Naive B cell (primary cell): Measurements from ENCODE around the gene ZNF532. TPM values are rescaled to one million over a fixed set of nuclear protein-coding genes. Genes with fewer than 3 reads are reported as not detected.
A peak's percentile ranks its signal among the peaks of the same experiment; 100 is the strongest.

Experiments
- ATAC-seq, 2 donors: fragments of 150-1000 bp; cut with Tn5 transposase; 2 replicates each; pipeline ENCODE4 v1.10.0; 2021; ENCODE audit warnings: low read depth in 2 of 2, mild to moderate bottlenecking in 2 of 2, moderate library complexity in 2 of 2
- DNase-seq: peaks from one replicate; pipeline ENCODE4 v3.0.0; 2022
- H3K27ac Mint-ChIP-seq, 6 donors: one replicate each; pipeline ENCODE4 v1.8.0; 2020 to 2022; ENCODE audit warnings: mild to moderate bottlenecking in 6 of 6, mixed read lengths in 6 of 6, moderate library complexity in 5 of 6, inconsistent platforms in 2 of 6
- H3K27me3 Mint-ChIP-seq, 3 donors: one replicate each; pipeline ENCODE4 v1.8.0; 2021 to 2022; ENCODE audit warnings: mixed read lengths in 3 of 3, mild to moderate bottlenecking in 1 of 3
- H3K36me3 Mint-ChIP-seq, 2 donors: one replicate each; pipeline ENCODE4 v1.8.0; 2020 to 2022; ENCODE audit warnings: mixed read lengths in 2 of 2, inconsistent platforms in 1 of 2, mild to moderate bottlenecking in 1 of 2
- H3K4me1 Mint-ChIP-seq, 3 donors: one replicate each; pipeline ENCODE4 v1.8.0; 2020 to 2022; ENCODE audit warnings: mixed read lengths in 3 of 3, inconsistent platforms in 1 of 3, mild to moderate bottlenecking in 1 of 3, moderate library complexity in 1 of 3
- H3K4me3 Mint-ChIP-seq, 8 donors: one replicate each; pipeline ENCODE4 v1.8.0; 2020 to 2022; ENCODE audit warnings: mild to moderate bottlenecking in 8 of 8, mixed read lengths in 8 of 8, moderate library complexity in 8 of 8, inconsistent platforms in 2 of 8
- H3K9me3 Mint-ChIP-seq, 7 donors: one replicate each; pipeline ENCODE4 v1.8.0; 2020 to 2022; ENCODE audit warnings: mixed read lengths in 7 of 7, mild to moderate bottlenecking in 5 of 7, inconsistent platforms in 2 of 7, moderate library complexity in 1 of 7
- polyA plus RNA-seq, 6 donors: library from polyadenylated mRNA; unstranded; fragments of 300-500 nt; fragmentation: Illumina TruSeq; gene quantifications; one replicate each; pipeline ENCODE4 v1.2.3, GENCODE V29; 2021; ENCODE audit warnings: low read depth in 6 of 6

The ZNF532 gene
- polyA plus RNA-seq, 6 donors from 2014 or later = 4.5 to 13.4 (median 8.9) TPM

GRCh38 chr18:58966005-58966677, 101.5 kb downstream of the ZNF532 start:
- peaks cover 69 to 90% (median 71%) of the 10 kb centered on the region in 3 donors for H3K4me1 Mint-ChIP-seq
- H3K27ac Mint-ChIP-seq = peak overlapping the region; percentile 96 to 100 (median 99)
- H3K27me3 Mint-ChIP-seq = no peaks in the 10 kb centered on the region
- ATAC-seq = peak; percentile 53 to 62
- H3K36me3 Mint-ChIP-seq = peaks cover 18 to 21% of the 10 kb centered on the region in 2 donors
- DNase-seq = peak; percentile 63
- H3K4me3 Mint-ChIP-seq = peak overlapping the region; percentile 62 to 92 (median 87)
- H3K9me3 Mint-ChIP-seq = peaks cover 0 to 4% (median 0%) of the 10 kb centered on the region in 7 donors

DNA sequence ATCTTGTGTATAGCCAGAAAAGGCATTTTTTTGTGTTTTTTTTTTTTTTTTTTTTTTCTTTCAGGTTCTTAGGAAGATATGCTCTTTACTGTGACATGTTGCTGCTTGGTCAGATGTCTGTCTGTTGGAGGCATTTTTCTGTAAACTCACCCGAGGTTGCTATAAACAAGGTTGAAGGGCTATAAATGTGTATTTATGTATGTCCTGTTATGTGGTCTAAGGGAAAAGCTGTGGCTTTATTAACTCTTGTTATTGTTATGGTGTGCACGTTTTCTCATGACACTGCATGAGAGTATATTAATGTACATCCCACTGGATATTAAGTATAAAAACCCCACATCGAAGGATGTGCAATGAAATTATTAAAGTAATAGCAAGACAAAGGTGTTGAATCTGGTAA, 102.0 kb downstream of the ZNF532 start:
- Mint-ChIP-seq H3K27ac (peak overlapping the region; percentile 96 to 100 (median 99)), H3K27me3 (no peaks in the 10 kb centered on the region), H3K9me3 (peaks cover 0 to 4% (median 0%) of the 10 kb centered on the region in 7 donors), H3K36me3 (peaks cover 18 to 26% of the 10 kb centered on the region in 2 donors), H3K4me3 (peak overlapping the region; percentile 61 to 90 (median 82)), H3K4me1 (peaks cover 69 to 90% (median 71%) of the 10 kb centered on the region in 3 donors)
- DNase-seq = no peak
- ATAC-seq = peak; percentile 24 to 25

- H3K4me1 Mint-ChIP-seq = peaks cover 72 to 92% (median 80%) of the 10 kb centered on the region in 3 donors
- peaks cover 0 to 4% (median 0%) of the 10 kb centered on the region in 7 donors for H3K9me3 Mint-ChIP-seq
- peak overlapping the region in 6 of 8 donors; percentile 60 to 89 (median 74) for H3K4me3 Mint-ChIP-seq
- no peaks in the 10 kb centered on the region for H3K27me3 Mint-ChIP-seq
- H3K27ac Mint-ChIP-seq = peak overlapping the region; percentile 96 to 100 (median 99)
- H3K36me3 Mint-ChIP-seq = peaks cover 18 to 26% of the 10 kb centered on the region in 2 donors
- DNase-seq (no peak), ATAC-seq (no peak)
Measured at GRCh38 chr18:58967751-58968254, 103.1 kb downstream of the ZNF532 start.

DNA sequence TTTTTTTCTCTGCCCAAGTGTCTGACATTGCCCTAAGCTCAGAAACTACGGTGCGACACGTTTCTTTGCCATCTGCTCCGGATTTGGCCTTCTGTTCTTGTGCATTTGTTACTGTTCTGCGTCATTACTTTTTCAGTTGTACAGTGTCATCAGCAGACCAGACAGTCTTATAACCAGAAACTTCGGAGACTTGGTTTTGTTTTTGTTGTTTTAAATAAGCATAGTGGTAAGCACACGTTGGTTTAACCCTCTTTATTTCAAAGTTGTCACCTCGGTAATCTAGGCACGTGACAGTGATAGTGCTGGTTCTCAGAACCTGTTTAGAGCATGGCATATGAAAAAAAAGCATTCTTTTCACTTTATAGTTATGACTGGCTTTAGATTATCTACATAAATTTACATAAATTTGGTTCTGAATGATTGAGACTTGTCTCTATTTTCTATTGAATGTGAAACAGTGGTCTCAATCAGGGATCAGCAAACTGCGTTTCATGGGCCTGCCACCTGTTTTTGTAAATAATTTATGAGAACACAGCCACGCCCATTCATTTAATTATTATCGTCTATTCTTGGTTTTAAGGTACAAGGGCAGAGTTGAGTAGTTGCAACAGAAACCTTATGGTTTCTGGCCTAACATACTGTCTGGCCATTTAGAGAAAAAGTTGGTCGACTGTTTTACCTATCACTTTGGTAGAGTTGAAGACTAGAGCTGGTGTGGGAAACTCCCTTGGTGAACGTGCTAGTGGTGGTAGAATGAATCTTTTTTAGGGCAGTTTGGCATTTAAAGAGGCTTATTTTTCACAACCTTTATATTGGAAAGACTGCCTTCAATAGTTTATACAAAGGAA, 106.5 kb downstream of the ZNF532 start:
- Mint-ChIP-seq H3K4me1 (peaks cover 56 to 88% (median 72%) of the 10 kb centered on the region in 3 donors), H3K36me3 (peaks cover 25 to 31% of the 10 kb centered on the region in 2 donors), H3K27me3 (no peaks in the 10 kb centered on the region), H3K9me3 (peaks cover 0 to 4% (median 0%) of the 10 kb centered on the region in 7 donors), H3K4me3 (peak overlapping the region in 5 of 8 donors; percentile 1 to 77 (median 33)), H3K27ac (peak overlapping the region; percentile 57 to 100 (median 88))
- DNase-seq (no peak), ATAC-seq (peak; percentile 39 to 56)

DNA sequence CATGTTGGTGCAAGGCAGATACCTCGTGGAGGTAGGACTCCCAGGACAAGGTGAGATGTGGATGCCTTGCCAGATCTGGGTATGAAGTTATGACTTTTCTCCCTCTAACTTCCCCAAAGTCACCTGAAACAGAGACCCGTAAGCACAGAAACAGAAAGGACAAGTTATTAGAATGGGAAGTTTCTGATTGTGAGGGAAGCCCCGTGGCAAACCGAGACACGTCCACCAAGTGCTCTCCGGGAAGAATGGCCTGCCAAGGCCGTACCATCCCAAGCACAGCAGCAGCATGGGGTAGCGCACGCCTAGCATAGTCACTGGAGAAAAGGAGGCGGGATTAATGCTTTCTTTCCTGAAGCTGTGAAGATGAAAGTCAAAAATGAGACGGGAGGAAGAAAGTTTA, 110.6 kb downstream of the ZNF532 start:
- H3K4me3 Mint-ChIP-seq = peak overlapping the region; percentile 71 to 95 (median 91)

GRCh38 chr18:58975781-58976180, 111.1 kb downstream of the ZNF532 start:
- ATAC-seq (peak in 1 of 2 donors; percentile 12), DNase-seq (no peak)
- Mint-ChIP-seq H3K4me3 (peak overlapping the region; percentile 71 to 95 (median 91)), H3K36me3 (peaks cover 24 to 28% of the 10 kb centered on the region in 2 donors), H3K27me3 (no peaks in the 10 kb centered on the region), H3K27ac (peak overlapping the region; percentile 79 to 98 (median 95)), H3K9me3 (no peaks in the 10 kb centered on the region), H3K4me1 (peaks cover 26 to 53% (median 41%) of the 10 kb centered on the region in 3 donors)

More for the DNA sequence above, 110.6 kb downstream of the ZNF532 start:
- no peak for DNase-seq
- Mint-ChIP-seq H3K9me3 (no peaks in the 10 kb centered on the region), H3K36me3 (peaks cover 24 to 27% of the 10 kb centered on the region in 2 donors), H3K27ac (peak overlapping the region; percentile 79 to 98 (median 95)), H3K27me3 (no peaks in the 10 kb centered on the region), H3K4me1 (peaks cover 26 to 57% (median 45%) of the 10 kb centered on the region in 3 donors)
- ATAC-seq = peak; percentile 39 to 64

GRCh38 chr18:58977223-58977622, 112.5 kb downstream of the ZNF532 start:
- H3K9me3 Mint-ChIP-seq = no peaks in the 10 kb centered on the region
- H3K27ac Mint-ChIP-seq = peak overlapping the region in 5 of 6 donors; percentile 36 to 92 (median 79)
- DNase-seq (no peak), ATAC-seq (no peak)
- H3K36me3 Mint-ChIP-seq = peaks cover 16 to 24% of the 10 kb centered on the region in 2 donors
- no peaks in the 10 kb centered on the region for H3K27me3 Mint-ChIP-seq
- peaks cover 16 to 39% (median 30%) of the 10 kb centered on the region in 3 donors for H3K4me1 Mint-ChIP-seq
- H3K4me3 Mint-ChIP-seq = peak overlapping the region in 1 of 8 donors; percentile 40

- ATAC-seq (no peak), DNase-seq (no peak)
- Mint-ChIP-seq H3K27ac (peak overlapping the region in 5 of 6 donors; percentile 16 to 92 (median 79)), H3K9me3 (no peaks in the 10 kb centered on the region), H3K4me1 (peaks cover 16 to 35% (median 25%) of the 10 kb centered on the region in 3 donors), H3K36me3 (peaks cover 16 to 24% of the 10 kb centered on the region in 2 donors), H3K27me3 (no peaks in the 10 kb centered on the region), H3K4me3 (no peak overlapping the region)
Measured at GRCh38 chr18:58977801-58978200, 113.1 kb downstream of the ZNF532 start.

- Mint-ChIP-seq H3K4me1 (peaks cover 16 to 30% (median 19%) of the 10 kb centered on the region in 3 donors), H3K27me3 (no peaks in the 10 kb centered on the region), H3K9me3 (no peaks in the 10 kb centered on the region), H3K4me3 (no peak overlapping the region), H3K27ac (no peak overlapping the region), H3K36me3 (peaks cover 20 to 28% of the 10 kb centered on the region in 2 donors)
- no peak for DNase-seq
- ATAC-seq = no peak
Measured at GRCh38 chr18:58978916-58979315, 114.2 kb downstream of the ZNF532 start.

DNA sequence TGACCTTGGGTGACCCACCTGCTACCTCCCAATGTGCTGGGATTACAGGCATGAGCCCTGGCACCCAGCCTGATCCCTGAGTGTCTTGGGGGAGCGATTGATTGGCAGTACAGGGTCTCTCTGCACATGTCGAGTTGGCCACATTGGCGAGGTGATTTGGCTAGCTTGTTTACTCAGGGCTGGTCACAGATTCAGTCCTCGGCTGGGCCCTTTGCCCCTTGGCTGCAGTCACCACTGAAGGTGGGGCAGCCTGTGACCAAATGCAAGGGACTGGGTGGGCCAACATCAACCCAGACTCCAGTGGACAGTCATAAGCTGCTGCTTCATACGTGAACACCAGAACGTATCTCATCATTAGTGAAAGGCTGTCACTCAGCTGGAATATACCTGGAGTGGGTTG, 114.9 kb downstream of the ZNF532 start:
- H3K4me1 Mint-ChIP-seq = peaks cover 11 to 25% (median 16%) of the 10 kb centered on the region in 3 donors
- H3K27me3 Mint-ChIP-seq = no peaks in the 10 kb centered on the region
- H3K4me3 Mint-ChIP-seq = no peak overlapping the region
- H3K27ac Mint-ChIP-seq = no peak overlapping the region
- DNase-seq (no peak), ATAC-seq (no peak)
- H3K9me3 Mint-ChIP-seq = no peaks in the 10 kb centered on the region
- H3K36me3 Mint-ChIP-seq = peaks cover 22 to 30% of the 10 kb centered on the region in 2 donors

DNA sequence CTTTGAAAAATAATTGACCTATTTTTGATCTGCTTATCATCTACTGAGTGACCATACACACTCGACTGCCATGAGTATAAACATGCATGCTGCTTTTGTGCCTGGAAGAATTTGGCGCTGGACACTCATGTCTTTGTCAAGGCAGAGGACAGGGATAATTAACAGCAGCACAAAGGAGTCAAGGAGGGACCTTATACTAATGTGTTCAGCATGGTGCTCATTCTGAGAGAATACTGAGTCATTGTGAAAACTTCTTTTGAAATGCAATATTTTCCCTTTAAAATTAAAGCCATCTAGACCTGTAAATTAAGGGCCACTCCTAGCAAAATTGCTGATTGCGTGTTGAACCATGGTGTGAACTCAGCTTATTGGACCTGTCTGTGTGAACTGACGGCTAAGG, 116.3 kb downstream of the ZNF532 start:
- DNase-seq (no peak), ATAC-seq (no peak)
- Mint-ChIP-seq H3K36me3 (peaks cover 22 to 30% of the 10 kb centered on the region in 2 donors), H3K4me3 (no peak overlapping the region), H3K27ac (no peak overlapping the region), H3K27me3 (no peaks in the 10 kb centered on the region), H3K4me1 (peaks cover 0 to 12% (median 4%) of the 10 kb centered on the region in 3 donors), H3K9me3 (no peaks in the 10 kb centered on the region)

DNA sequence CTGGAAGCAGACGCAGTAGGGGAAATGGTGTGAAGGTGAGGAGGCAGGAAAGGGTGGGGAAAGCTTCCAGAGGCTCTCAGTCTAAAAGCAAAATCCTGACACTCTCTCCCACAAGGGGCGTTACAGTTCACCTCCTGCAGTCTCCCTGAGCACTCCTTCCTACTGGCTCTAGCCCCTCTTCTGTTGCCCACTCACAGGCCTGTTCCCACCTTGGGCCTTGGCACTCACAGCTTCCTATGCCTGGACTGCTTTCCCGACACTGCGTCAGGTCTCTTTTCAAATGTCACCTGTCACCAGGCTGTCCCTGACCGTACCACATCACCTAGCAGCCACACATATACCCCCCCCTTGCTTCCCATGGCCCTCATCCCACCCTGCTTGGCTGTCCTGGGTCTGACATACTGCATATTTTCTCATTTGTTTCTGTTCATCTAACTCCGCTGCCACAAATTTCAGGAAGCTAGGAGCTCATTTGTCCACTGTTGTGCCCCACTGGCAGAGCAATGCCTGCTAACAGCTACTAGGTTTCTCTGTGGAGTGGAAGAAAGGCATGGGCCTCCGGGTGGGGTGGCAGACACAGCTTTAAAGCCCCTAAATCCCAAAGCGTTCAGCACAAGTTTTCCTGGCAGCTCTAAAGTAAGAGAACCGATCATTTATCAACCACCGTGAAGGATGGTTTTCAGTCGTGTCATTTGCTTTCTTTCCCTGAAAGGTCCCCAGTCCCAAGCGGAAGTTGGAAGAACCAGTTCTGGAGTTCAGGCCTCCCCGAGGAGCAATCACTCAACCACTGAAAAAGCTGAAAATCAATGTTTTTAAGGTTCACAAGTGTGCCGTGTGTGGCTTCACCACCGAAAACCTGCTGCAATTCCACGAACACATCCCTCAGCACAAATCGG, 118.8 kb downstream of the ZNF532 start:
- H3K36me3 Mint-ChIP-seq = peaks cover 24 to 29% of the 10 kb centered on the region in 2 donors
- H3K27ac Mint-ChIP-seq = peak overlapping the region in 5 of 6 donors; percentile 7 to 96 (median 52)
- DNase-seq (no peak), ATAC-seq (no peak)
- no peak overlapping the region for H3K4me3 Mint-ChIP-seq
- peaks cover 0 to 10% (median 6%) of the 10 kb centered on the region in 7 donors for H3K9me3 Mint-ChIP-seq
- H3K27me3 Mint-ChIP-seq = no peaks in the 10 kb centered on the region
- H3K4me1 Mint-ChIP-seq = peaks cover 0 to 4% (median 0%) of the 10 kb centered on the region in 3 donors
